NCI-H524 treated with DMSO at 0.1 percent for 48 hours (cell line): ENCODE measurements around the gene FAAP100.

Experiments
- DNase-seq: peaks from one replicate; lab custom pipeline; 2025; lab: John Stamatoyannopoulos, UW

FAAP100 gene

GRCh38 chr17:81524039-81524864 is 27.9 kb downstream of the FAAP100 start:
- DNase-seq, result no peak

- no peak for DNase-seq
Observed at GRCh38 chr17:81523402-81524038, 28.6 kb downstream of the FAAP100 start.

- DNase-seq, result no peak
Observed at GRCh38 chr17:81522491-81523401, 29.4 kb downstream of the FAAP100 start.

- DNase-seq, result no peak
Observed at GRCh38 chr17:81520021-81520901, 31.9 kb downstream of the FAAP100 start.

GRCh38 chr17:81519284-81520020 is 32.7 kb downstream of the FAAP100 start:
- DNase-seq, result no peak

GRCh38 chr17:81518785-81519283 is 33.3 kb downstream of the FAAP100 start:
- no peak for DNase-seq

GRCh38 chr17:81518113-81518784 is 33.9 kb downstream of the FAAP100 start:
- no peak for DNase-seq

GRCh38 chr17:81517339-81518112 is 34.6 kb downstream of the FAAP100 start:
- DNase-seq, result no peak

- DNase-seq, result no peak
Observed at GRCh38 chr17:81517009-81517338, 35.2 kb downstream of the FAAP100 start.

- no peak for DNase-seq
Observed at GRCh38 chr17:81516439-81516838, 35.7 kb downstream of the FAAP100 start.

- no peak for DNase-seq
Observed at GRCh38 chr17:81515530-81516041, 36.6 kb downstream of the FAAP100 start.

GRCh38 chr17:81514739-81515529 is 37.2 kb downstream of the FAAP100 start:
- no peak for DNase-seq

GRCh38 chr17:81514489-81514738 is 37.7 kb downstream of the FAAP100 start:
- no peak for DNase-seq

GRCh38 chr17:81513753-81514488 is 38.2 kb downstream of the FAAP100 start:
- DNase-seq, result no peak

GRCh38 chr17:81513372-81513752 is 38.8 kb downstream of the FAAP100 start:
- no peak for DNase-seq

GRCh38 chr17:81512562-81513371 is 39.4 kb downstream of the FAAP100 start, which contains the start of gene ACTG1:
Gene ACTG1, minus strand, starts transcription at chr17:81512799. Its CDS starts 445 bp downstream, at chr17:81512354.
- DNase-seq, result peak; percentile 54
